IMR-90 (cell line): ENCODE data around the gene SLC26A6. TPM values are rescaled to one million over a fixed set of nuclear protein-coding genes. Genes with fewer than 3 reads are reported as not detected.
A peak's percentile ranks its signal among the peaks of the same experiment; 100 is the strongest.

ENCODE experiments used
- ATAC-seq: fragments of 200-7000 bp; cut with Tn5 transposase; 2 replicates; pipeline ENCODE4 v1.9.1; 2020; ENCODE audit warnings: low read depth, mild to moderate bottlenecking, moderate library complexity
- BruUV-seq: library from RNA; stranded (reverse); fragments of 400-500 nt; replicated peaks from 2 replicates; lab custom pipeline; 2021; lab: Mats Ljungman, UMichigan
- CTCF ChIA-PET: fragments of 300-600 bp; formaldehyde crosslinking; extraction: SDS; loops from one replicate; lab custom pipeline; 2021; ENCODE audit warnings: antibody characterized with exemption; lab: Yijun Ruan, JAX
- POLR2A ChIA-PET: fragments of 300-600 bp; sonication (Branson Sonifier 250); formaldehyde crosslinking; loops from one replicate; lab custom pipeline; 2022; ENCODE audit warnings: antibody characterized with exemption; ENCODE audit not compliant: unreplicated experiment; lab: Charles Lee
- DNase-seq: peaks from one replicate; pipeline ENCODE4 v3.0.0; 2013
- H2AFZ ChIP-seq: replicated peaks from 2 replicates; pipeline ENCODE3; 2013; ENCODE audit warnings: low read length, mild to moderate bottlenecking; ENCODE audit not compliant: poor library complexity
- H2AK5ac ChIP-seq: 2 replicates; pipeline ENCODE4 v1.6.1; 2013; ENCODE audit warnings: low read depth, low read length, inconsistent platforms
- H2AK9ac ChIP-seq: replicated peaks from 2 replicates; pipeline ENCODE3; 2013; ENCODE audit warnings: mild to moderate bottlenecking, low read depth, low read length, moderate library complexity; ENCODE audit not compliant: poor library complexity
- H2BK120ac ChIP-seq: 2 replicates; pipeline ENCODE4 v1.6.1; 2013; ENCODE audit warnings: low read depth, low read length, inconsistent platforms
- H2BK15ac ChIP-seq: 3 replicates; pipeline ENCODE4 v1.6.1; 2013; ENCODE audit warnings: low read depth, low read length, inconsistent platforms
- H2BK20ac ChIP-seq: 2 replicates; pipeline ENCODE4 v1.6.1; 2013; ENCODE audit warnings: low read depth, mild to moderate bottlenecking, inconsistent platforms, low read length, moderate library complexity
- H2BK5ac ChIP-seq: 2 replicates; pipeline ENCODE4 v1.6.1; 2013; ENCODE audit warnings: mild to moderate bottlenecking, low read depth, low read length, inconsistent platforms; ENCODE audit not compliant: poor library complexity, severe bottlenecking
- H3K14ac ChIP-seq: replicated peaks from 2 replicates; pipeline ENCODE4 v1.6.1; 2013; ENCODE audit warnings: low read depth, low read length, inconsistent platforms
- H3K18ac ChIP-seq: 2 replicates; pipeline ENCODE4 v1.6.1; 2013; ENCODE audit warnings: low read depth, low read length, control low read depth
- H3K23ac ChIP-seq: 2 replicates; pipeline ENCODE4 v1.6.1; 2013; ENCODE audit warnings: low read depth, low read length, inconsistent platforms
- H3K27ac ChIP-seq: 2 replicates; pipeline ENCODE4 v1.5.1; 2013; ENCODE audit warnings: mild to moderate bottlenecking, control low read depth, low read length; ENCODE audit not compliant: insufficient read depth
- H3K27me3 ChIP-seq: 2 replicates; pipeline ENCODE4 v1.6.1; 2013; ENCODE audit warnings: low read length; ENCODE audit not compliant: control insufficient read depth, insufficient read depth
- H3K36me3 ChIP-seq: 2 replicates; pipeline ENCODE4 v1.6.1; 2013; ENCODE audit warnings: low read length, mixed read lengths; ENCODE audit not compliant: control insufficient read depth, insufficient read depth
- H3K4ac ChIP-seq: 2 replicates; pipeline ENCODE4 v1.6.1; 2013; ENCODE audit warnings: low read depth, low read length, inconsistent platforms
- H3K4me1 ChIP-seq: 2 replicates; pipeline ENCODE4 v1.6.1; 2013; ENCODE audit warnings: low read length, mixed read lengths; ENCODE audit not compliant: control insufficient read depth, insufficient read depth
- H3K4me2 ChIP-seq: 2 replicates; pipeline ENCODE4 v1.6.1; 2013; ENCODE audit warnings: low read depth, mild to moderate bottlenecking, control low read depth, low read length, moderate library complexity
- H3K4me3 ChIP-seq: 2 replicates; pipeline ENCODE4 v1.5.1; 2013; ENCODE audit warnings: low read depth, mild to moderate bottlenecking, control low read depth, low read length, moderate library complexity; ENCODE audit not compliant: insufficient read depth
- H3K56ac ChIP-seq: 2 replicates; pipeline ENCODE4 v1.6.1; 2013; ENCODE audit warnings: low read length, inconsistent platforms; ENCODE audit not compliant: insufficient read depth; ENCODE audit errors: extremely low read depth
- H3K79me1 ChIP-seq, 2 experiments: 2 replicates each; pipeline ENCODE4 v1.6.1; 2013; ENCODE audit warnings: low read length in 2 of 2, inconsistent platforms in 1 of 2, low read depth in 1 of 2
- H3K9ac ChIP-seq: 2 replicates; pipeline ENCODE4 v1.6.1; 2013; ENCODE audit warnings: low read depth, low read length, control low read depth
- H3K9me1 ChIP-seq: 2 replicates; pipeline ENCODE4 v1.6.1; 2013; ENCODE audit warnings: low read length, inconsistent platforms; ENCODE audit not compliant: insufficient read depth
- H3K9me3 ChIP-seq: 2 replicates; pipeline ENCODE4 v1.6.1; 2013; ENCODE audit warnings: low read length; ENCODE audit not compliant: control insufficient read depth, insufficient read depth
- H4K20me1 ChIP-seq: 2 replicates; pipeline ENCODE4 v1.6.1; 2013; ENCODE audit warnings: low read length, inconsistent platforms; ENCODE audit not compliant: insufficient read depth
- H4K5ac ChIP-seq: 2 replicates; pipeline ENCODE4 v1.6.1; 2013; ENCODE audit warnings: mild to moderate bottlenecking, low read depth, low read length, control low read depth
- H4K8ac ChIP-seq, 2 experiments: 2 replicates each; pipeline ENCODE4 v1.6.1; 2013; ENCODE audit warnings: low read depth in 2 of 2, low read length in 2 of 2, control low read depth in 1 of 2, inconsistent platforms in 1 of 2
- H4K91ac ChIP-seq: 2 replicates; pipeline ENCODE4 v1.6.1; 2013; ENCODE audit warnings: low read depth, low read length, inconsistent platforms; ENCODE audit not compliant: insufficient read depth
- MXI1 ChIP-seq: IDR thresholded peaks from 2 replicates; pipeline ENCODE4 v1.6.1; 2012; ENCODE audit warnings: low read depth, mild to moderate bottlenecking, low read length, moderate library complexity, borderline replicate concordance
- RCOR1 ChIP-seq: IDR thresholded peaks from 2 replicates; pipeline ENCODE4 v1.6.1; 2012; ENCODE audit warnings: mild to moderate bottlenecking, low read length, improper control_type of control experiment; ENCODE audit not compliant: insufficient replicate concordance
- RFX5 ChIP-seq: IDR thresholded peaks from 2 replicates; pipeline ENCODE4 v1.8.0; 2012; ENCODE audit warnings: low read depth, mild to moderate bottlenecking, low read length, moderate library complexity
- WGBS, 2 experiments: methylation state at CpG; one replicate each; pipeline versions ENCODE4 v1.1.5 to v1.1.7; 2013; ENCODE audit warnings: missing lambda C conversion rate in 2 of 2; ENCODE audit not compliant: insufficient read length in 1 of 2; ENCODE audit errors: extremely low coverage in 2 of 2; 5-methylcytosine and 5-hydroxymethylcytosine counted together
- dilution Hi-C: fragments of 300-500 bp; cut with HindIII; formaldehyde crosslinking; loops from one replicate; pipeline ENCODE4 v1.14.3; 2018; ENCODE audit warnings: low sequenced_read_pairs; ENCODE audit not compliant: unreplicated experiment
- in situ Hi-C: fragments of 300-500 bp; cut with MboI; formaldehyde crosslinking; loops from 3 replicates; pipeline ENCODE4 v1.14.3; 2019; ENCODE audit warnings: low sequenced_read_pairs, inconsistent platforms, mixed read lengths
- intact Hi-C: fragments of 100-400 bp; cut with micrococcal nuclease; formaldehyde crosslinking; loops from 2 replicates; pipeline ENCODE4 v1.10.0; 2022
- polyA plus RNA-seq, 3 experiments: library from polyadenylated mRNA; depleted of rRNA; stranded (reverse); fragments of >200 nt; gene quantifications; 2 replicates each; pipeline ENCODE4 v1.2.3, GENCODE V29; 2012; ENCODE audit warnings: low replicate concordance in 1 of 3
- total RNA-seq: library from RNA; depleted of rRNA; stranded (reverse); fragments of >200 nt; gene quantifications from 2 replicates; pipeline ENCODE4 v1.2.3, GENCODE V29; 2012
- TF ChIP-seq, protein P1 (sequence below): conservative IDR thresholded peaks from 2 replicates; pipeline ENCODE4 v1.5.1; 2012; ENCODE audit warnings: mild to moderate bottlenecking, low read depth, low read length, improper control_type of control experiment

SLC26A6 gene
- total and polyA plus RNA-seq, 2 of the 4 experiments (the other 2 are of a cell fraction) = 11.8 to 34.3 TPM

DNA sequence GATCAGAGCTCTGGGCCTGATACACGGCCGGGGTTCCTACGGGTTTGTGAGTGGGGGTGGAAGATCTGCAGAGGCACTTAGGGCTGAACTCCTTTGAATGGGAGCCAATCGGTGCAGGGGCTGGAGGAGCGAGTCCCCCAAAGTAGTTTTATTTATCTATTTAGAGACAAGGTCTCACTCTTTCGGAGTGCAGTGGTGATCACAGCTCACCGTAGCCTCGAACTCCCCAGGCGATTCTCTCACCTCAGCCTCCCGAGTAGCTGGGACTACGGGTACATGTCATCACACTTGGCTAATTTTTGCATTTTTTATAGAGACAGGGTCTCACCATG lies 29.0 kb upstream of the SLC26A6 start:
- H2BK15ac ChIP-seq = no peak overlapping the region
- no peak overlapping the region for H2BK5ac ChIP-seq
- DNase-seq (no peak), ATAC-seq (no peak)
- no peak overlapping the region for H2BK20ac ChIP-seq
- H2AK5ac ChIP-seq = peak overlapping the region; percentile 67; the same call in 1 of the 2 replicates
- dilution Hi-C loops = no loop called here
- H3K27me3 ChIP-seq = no peaks in the 10 kb centered on the region
- no peak overlapping the region for H3K23ac ChIP-seq
- WGBS, 2 experiments = no CpG with 5 or more reads among the region's 11 CpGs
- no peaks in the 10 kb centered on the region for H4K20me1 ChIP-seq
- no peak overlapping the region for H3K27ac ChIP-seq
- ChIA-PET POLR2A (interaction anchor here (0.5 to 0.6 kb wide), 2 partner anchors 22 to 272 kb away, joined by 5 read pairs; no protein-coding TSS in a partner anchor), CTCF (interaction anchor here (1.0 to 1.3 kb wide), 3 partner anchors 22 to 102 kb away, joined by 3 to 4 read pairs (median 3); partner anchors contain the start of gene NCKIPSD)
- peaks cover 0 to 5% of the 10 kb centered on the region in 2 experiments; a peak in 1 of 4 replicates for H3K79me1 ChIP-seq
- no peak overlapping the region for H4K5ac ChIP-seq
- BruUV-seq = no TSS peak
- in situ Hi-C loops = loop anchor here (10.0 kb wide), 1 partner anchor 199 kb away; a partner anchor contains a TSS
- no peak overlapping the region for H3K18ac ChIP-seq
- no peak overlapping the region for H3K4ac ChIP-seq
- intact Hi-C loops = loop anchor here (2.0 kb wide), 1 partner anchor 15 kb away; no protein-coding TSS in a partner anchor
- no peak overlapping the region for H3K14ac ChIP-seq
- H2AK9ac ChIP-seq = peak overlapping the region; percentile 99
- H3K4me1 ChIP-seq = no peaks in the 10 kb centered on the region; the same call in 1 of the 2 replicates
- no peak for TF ChIP-seq RFX5
- no peak for TF ChIP-seq RCOR1
- TF ChIP-seq MXI1 = no peak
- TF ChIP-seq, protein P1, sequence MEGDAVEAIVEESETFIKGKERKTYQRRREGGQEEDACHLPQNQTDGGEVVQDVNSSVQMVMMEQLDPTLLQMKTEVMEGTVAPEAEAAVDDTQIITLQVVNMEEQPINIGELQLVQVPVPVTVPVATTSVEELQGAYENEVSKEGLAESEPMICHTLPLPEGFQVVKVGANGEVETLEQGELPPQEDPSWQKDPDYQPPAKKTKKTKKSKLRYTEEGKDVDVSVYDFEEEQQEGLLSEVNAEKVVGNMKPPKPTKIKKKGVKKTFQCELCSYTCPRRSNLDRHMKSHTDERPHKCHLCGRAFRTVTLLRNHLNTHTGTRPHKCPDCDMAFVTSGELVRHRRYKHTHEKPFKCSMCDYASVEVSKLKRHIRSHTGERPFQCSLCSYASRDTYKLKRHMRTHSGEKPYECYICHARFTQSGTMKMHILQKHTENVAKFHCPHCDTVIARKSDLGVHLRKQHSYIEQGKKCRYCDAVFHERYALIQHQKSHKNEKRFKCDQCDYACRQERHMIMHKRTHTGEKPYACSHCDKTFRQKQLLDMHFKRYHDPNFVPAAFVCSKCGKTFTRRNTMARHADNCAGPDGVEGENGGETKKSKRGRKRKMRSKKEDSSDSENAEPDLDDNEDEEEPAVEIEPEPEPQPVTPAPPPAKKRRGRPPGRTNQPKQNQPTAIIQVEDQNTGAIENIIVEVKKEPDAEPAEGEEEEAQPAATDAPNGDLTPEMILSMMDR = no peak
- peaks cover 5% of the 10 kb centered on the region for H3K9me1 ChIP-seq
- 0 out of 2 replicates have a peak overlapping the region, but pooled peaks have one; percentile 30 for H2BK120ac ChIP-seq
- peak overlapping the region; percentile 20; the same call in 1 of the 2 replicates for H3K4me2 ChIP-seq
- H3K4me3 ChIP-seq = no peak overlapping the region
- no peak overlapping the region for H3K9ac ChIP-seq
- H4K91ac ChIP-seq = no peak overlapping the region
- H3K56ac ChIP-seq = no peak overlapping the region
- peak overlapping the region; percentile 91 for H2AFZ ChIP-seq
- H3K36me3 ChIP-seq = no peaks in the 10 kb centered on the region
- H3K9me3 ChIP-seq = no peaks in the 10 kb centered on the region
- peak overlapping the region in 1 of 2 experiments; percentile 45; a peak in 3 of 4 replicates for H4K8ac ChIP-seq
